MM.1S (cell line): ENCODE data around the gene FRMPD2.

Source experiments
- DNase-seq: peaks from one replicate; pipeline ENCODE4 v3.0.0-alpha.2; 2015
- H2AFZ ChIP-seq: fragments of 300-600 bp; sonication (generic); 2 replicates; pipeline ENCODE4 v1.6.0; 2016; ENCODE audit warnings: antibody characterized with exemption, low read length
- H3F3A ChIP-seq: fragments of 300-600 bp; sonication (generic); 2 replicates; pipeline ENCODE4 v1.6.1; 2016; ENCODE audit warnings: mild to moderate bottlenecking, antibody characterized with exemption, low read length, moderate library complexity, mixed read lengths; ENCODE audit not compliant: insufficient read depth
- H3K27ac ChIP-seq: fragments of 300-600 bp; sonication (generic); 2 replicates; pipeline ENCODE4 v1.5.1; 2016; ENCODE audit warnings: mild to moderate bottlenecking, low read length
- H3K27me3 ChIP-seq: fragments of 300-600 bp; sonication (generic); replicated peaks from 2 replicates; pipeline ENCODE4 v1.6.0; 2016; ENCODE audit warnings: low read length; ENCODE audit not compliant: insufficient read depth
- H3K36me3 ChIP-seq: fragments of 300-600 bp; sonication (generic); replicated peaks from 2 replicates; pipeline ENCODE4 v1.6.1; 2016; ENCODE audit warnings: mild to moderate bottlenecking, low read length, mixed read lengths; ENCODE audit not compliant: insufficient read depth
- H3K4me1 ChIP-seq: fragments of 300-600 bp; sonication (generic); 2 replicates; pipeline ENCODE4 v1.6.1; 2016; ENCODE audit warnings: low read length, mixed read lengths
- H3K4me2 ChIP-seq: fragments of 300-600 bp; sonication (generic); 2 replicates; pipeline ENCODE4 v1.6.0; 2016; ENCODE audit warnings: low read depth, low read length
- H3K4me3 ChIP-seq: fragments of 300-600 bp; sonication (generic); 2 replicates; pipeline ENCODE4 v1.5.1; 2016; ENCODE audit warnings: low read length, mixed read lengths
- H3K79me2 ChIP-seq: fragments of 300-600 bp; sonication (generic); 2 replicates; pipeline ENCODE4 v1.6.1; 2016; ENCODE audit warnings: mixed run types, low read length, mixed read lengths
- H3K9ac ChIP-seq: fragments of 300-600 bp; sonication (generic); 2 replicates; pipeline ENCODE4 v1.6.1; 2016; ENCODE audit warnings: low read length, mixed read lengths
- H3K9me2 ChIP-seq: fragments of 300-600 bp; sonication (generic); replicated peaks from 2 replicates; pipeline ENCODE4 v1.6.1; 2016; ENCODE audit warnings: mild to moderate bottlenecking, low read length, mixed read lengths; ENCODE audit not compliant: insufficient read depth
- H3K9me3 ChIP-seq: fragments of 300-600 bp; sonication (generic); replicated peaks from 2 replicates; pipeline ENCODE4 v1.6.1; 2016; ENCODE audit warnings: mild to moderate bottlenecking, low read length, mixed read lengths; ENCODE audit not compliant: insufficient read depth
- H4K20me1 ChIP-seq: fragments of 300-600 bp; sonication (generic); 2 replicates; pipeline ENCODE4 v1.6.1; 2016; ENCODE audit warnings: mild to moderate bottlenecking, low read length, moderate library complexity, mixed read lengths; ENCODE audit not compliant: insufficient read depth
- EZH2 ChIP-seq: fragments of 300-600 bp; sonication (generic); optimal IDR thresholded peaks from 2 replicates; pipeline ENCODE3; 2017; ENCODE audit warnings: low read depth, mild to moderate bottlenecking, antibody characterized with exemption, low read length, mixed read lengths
- EZH2phosphoT487 ChIP-seq: fragments of 300-600 bp; sonication (generic); IDR thresholded peaks from 2 replicates; pipeline ENCODE4 v1.6.1; 2018; ENCODE audit warnings: antibody characterized with exemption, low read length
- TF ChIP-seq, protein P1 (sequence below): fragments of 300-600 bp; sonication (generic); IDR thresholded peaks from 2 replicates; pipeline ENCODE4 v1.5.1; 2016; ENCODE audit warnings: antibody characterized with exemption, low read length, mixed read lengths

Gene FRMPD2

GRCh38 chr10:48277093-48277492 is 2.6 kb upstream of the FRMPD2 start:
- Histone ChIP-seq H4K20me1 (no peaks in the 10 kb centered on the region), H3K9ac (no peak overlapping the region), H3K27ac (no peak overlapping the region), H3K27me3 (no peaks in the 10 kb centered on the region), H3K9me2 (no peaks in the 10 kb centered on the region), H3K4me3 (no peak overlapping the region), H3K36me3 (no peaks in the 10 kb centered on the region), H3K79me2 (no peaks in the 10 kb centered on the region), H3K4me2 (no peak overlapping the region), H3F3A (no peaks in the 10 kb centered on the region), H2AFZ (no peak overlapping the region), H3K4me1 (no peaks in the 10 kb centered on the region), H3K9me3 (no peaks in the 10 kb centered on the region)
- no peak for DNase-seq
- TF ChIP-seq, protein P1, sequence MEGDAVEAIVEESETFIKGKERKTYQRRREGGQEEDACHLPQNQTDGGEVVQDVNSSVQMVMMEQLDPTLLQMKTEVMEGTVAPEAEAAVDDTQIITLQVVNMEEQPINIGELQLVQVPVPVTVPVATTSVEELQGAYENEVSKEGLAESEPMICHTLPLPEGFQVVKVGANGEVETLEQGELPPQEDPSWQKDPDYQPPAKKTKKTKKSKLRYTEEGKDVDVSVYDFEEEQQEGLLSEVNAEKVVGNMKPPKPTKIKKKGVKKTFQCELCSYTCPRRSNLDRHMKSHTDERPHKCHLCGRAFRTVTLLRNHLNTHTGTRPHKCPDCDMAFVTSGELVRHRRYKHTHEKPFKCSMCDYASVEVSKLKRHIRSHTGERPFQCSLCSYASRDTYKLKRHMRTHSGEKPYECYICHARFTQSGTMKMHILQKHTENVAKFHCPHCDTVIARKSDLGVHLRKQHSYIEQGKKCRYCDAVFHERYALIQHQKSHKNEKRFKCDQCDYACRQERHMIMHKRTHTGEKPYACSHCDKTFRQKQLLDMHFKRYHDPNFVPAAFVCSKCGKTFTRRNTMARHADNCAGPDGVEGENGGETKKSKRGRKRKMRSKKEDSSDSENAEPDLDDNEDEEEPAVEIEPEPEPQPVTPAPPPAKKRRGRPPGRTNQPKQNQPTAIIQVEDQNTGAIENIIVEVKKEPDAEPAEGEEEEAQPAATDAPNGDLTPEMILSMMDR = no peak
- TF ChIP-seq EZH2phosphoT487 = no peak
- no peak for TF ChIP-seq EZH2

GRCh38 chr10:48273741-48274140 is 755 bp downstream of the FRMPD2 start:
- Histone ChIP-seq H4K20me1 (no peaks in the 10 kb centered on the region), H3F3A (no peaks in the 10 kb centered on the region), H3K9ac (no peak overlapping the region), H3K9me3 (no peaks in the 10 kb centered on the region), H3K4me3 (no peak overlapping the region), H3K4me1 (no peaks in the 10 kb centered on the region), H3K27me3 (no peaks in the 10 kb centered on the region), H3K27ac (no peak overlapping the region), H3K79me2 (no peaks in the 10 kb centered on the region), H3K9me2 (no peaks in the 10 kb centered on the region), H3K36me3 (no peaks in the 10 kb centered on the region), H3K4me2 (no peak overlapping the region), H2AFZ (no peak overlapping the region)
- TF ChIP-seq EZH2 = no peak
- TF ChIP-seq, protein P1 = no peak
- DNase-seq = no peak

GRCh38 chr10:48272682-48273081 is 1.8 kb downstream of the FRMPD2 start:
- DNase-seq = no peak
- Histone ChIP-seq H3K4me2 (no peak overlapping the region), H3K79me2 (no peaks in the 10 kb centered on the region), H3K4me1 (no peaks in the 10 kb centered on the region), H3K9ac (no peak overlapping the region), H3K9me2 (no peaks in the 10 kb centered on the region), H3K27ac (no peak overlapping the region), H3F3A (no peaks in the 10 kb centered on the region), H4K20me1 (no peaks in the 10 kb centered on the region), H3K9me3 (no peaks in the 10 kb centered on the region), H3K27me3 (no peaks in the 10 kb centered on the region), H2AFZ (no peak overlapping the region), H3K4me3 (no peak overlapping the region), H3K36me3 (no peaks in the 10 kb centered on the region)
- TF ChIP-seq, protein P1 = no peak
- TF ChIP-seq EZH2phosphoT487 (no peak), EZH2 (no peak)
